A549 (cell line): Measurements from ENCODE around the gene LMO1. TPM values are rescaled to one million over a fixed set of nuclear protein-coding genes. Genes with fewer than 3 reads are reported as not detected.

Experiments
- ATAC-seq, 2 experiments: fragments of 200-7000 bp in 1 of 2; fragments of >200 bp in 1 of 2; cut with Nextera tagmentation in 1 of 2; cut with Tn5 transposase in 1 of 2; 3 replicates each; pipeline versions ENCODE4 v1.8.0 to v1.9.1; 2018 to 2020; ENCODE audit warnings: mild to moderate bottlenecking in 1 of 2, moderate library complexity in 1 of 2
- CTCF ChIA-PET: fragments of 300-600 bp; sonication (Branson Sonifier 250); formaldehyde crosslinking; extraction: SDS; loops from one replicate; lab custom pipeline; 2021; ENCODE audit warnings: antibody characterized with exemption, inconsistent platforms; lab: Yijun Ruan, JAX
- POLR2A ChIA-PET: fragments of 350-600 bp; formaldehyde crosslinking; extraction: SDS; loops from one replicate; lab custom pipeline; 2021; ENCODE audit warnings: antibody characterized with exemption, inconsistent platforms; lab: Yijun Ruan, JAX
- DNase-seq, 2 experiments: peaks; one replicate each; pipeline versions ENCODE4 v3.0.0 to v3.0.0-alpha.2; 2011 to 2016; ENCODE audit warnings: low read depth in 1 of 2, low spot score in 1 of 2
- FAIRE-seq: peaks from 2 replicates; lab custom pipeline; 2011; peaks lifted over from hg19 to GRCh38; lab: Jason Lieb, UNC
- H3K27ac ChIP-seq, 2 experiments: fragments of >200 bp; sonication (Bioruptor Twin); formaldehyde crosslinking; 3 replicates each; pipeline ENCODE4 v1.5.1; 2016 to 2017
- H3K4me1 ChIP-seq: fragments of >200 bp; sonication (Bioruptor Twin); formaldehyde crosslinking; 3 replicates; pipeline ENCODE4 v1.6.1; 2016
- H3K4me2 ChIP-seq: fragments of >200 bp; sonication (Bioruptor Twin); formaldehyde crosslinking; 3 replicates; pipeline ENCODE4 v1.6.1; 2016
- H3K4me3 ChIP-seq: fragments of >200 bp; sonication (Bioruptor Twin); formaldehyde crosslinking; 3 replicates; pipeline ENCODE4 v1.5.1; 2016
- H3K9me3 ChIP-seq: fragments of >200 bp; sonication (Bioruptor Twin); formaldehyde crosslinking; 3 replicates; pipeline ENCODE4 v1.6.1; 2016
- CBX2 ChIP-seq: fragments of 200-600 bp; sonication (generic); IDR thresholded peaks from 2 replicates; pipeline ENCODE4 v1.6.1; 2016; ENCODE audit warnings: low read depth, mild to moderate bottlenecking, borderline replicate concordance
- CEBPB ChIP-seq, 2 experiments: fragments of >200 bp in 1 of 2; sonication (Bioruptor Twin) in 1 of 2; formaldehyde crosslinking in 1 of 2; IDR thresholded peaks; 2 replicates each; pipeline ENCODE4 v1.6.1; 2012 to 2016
- CHD4 ChIP-seq: fragments of 200-600 bp; sonication (generic); IDR thresholded peaks from 2 replicates; pipeline ENCODE4 v1.6.1; 2016; ENCODE audit warnings: antibody characterized with exemption, mild to moderate bottlenecking, borderline replicate concordance
- EHMT2 ChIP-seq: fragments of 200-600 bp; sonication (generic); IDR thresholded peaks from 2 replicates; pipeline ENCODE4 v1.6.1; 2016; ENCODE audit warnings: antibody characterized with exemption, low read depth, mild to moderate bottlenecking, moderate library complexity
- FOSL2 ChIP-seq, 2 experiments: fragments of 450-650 bp in 1 of 2; fragments of >200 bp in 1 of 2; sonication (Bioruptor Twin) in 1 of 2; formaldehyde crosslinking; IDR thresholded peaks; 2 replicates each; pipeline versions ENCODE4 v1.5.0 to v1.6.1; 2016 to 2020; ENCODE audit warnings: mild to moderate bottlenecking in 1 of 2, moderate library complexity in 1 of 2
- GATA3 ChIP-seq: IDR thresholded peaks from 2 replicates; pipeline ENCODE4 v1.6.1; 2012; ENCODE audit warnings: borderline replicate concordance
- HDAC2 ChIP-seq: fragments of 200-600 bp; sonication (generic); IDR thresholded peaks from 2 replicates; pipeline ENCODE4 v1.6.1; 2016
- HOXA7 ChIP-seq: fragments of 250-450 bp; sonication (Bioruptor Pico); IDR thresholded peaks from 2 replicates; pipeline ENCODE4 v1.5.0; 2020; ENCODE audit warnings: mild to moderate bottlenecking, moderate library complexity
- HOXB13 ChIP-seq: fragments of 250-450 bp; sonication (Bioruptor Pico); IDR thresholded peaks from 2 replicates; pipeline ENCODE4 v1.5.0; 2020; ENCODE audit warnings: low read depth, mild to moderate bottlenecking, moderate library complexity
- HOXB5 ChIP-seq: fragments of 250-450 bp; sonication (Bioruptor Pico); IDR thresholded peaks from 2 replicates; pipeline ENCODE4 v1.5.0; 2020; ENCODE audit warnings: mild to moderate bottlenecking, moderate library complexity
- JUN ChIP-seq, 2 experiments: fragments of >200 bp; sonication (Bioruptor Twin); formaldehyde crosslinking; IDR thresholded peaks; 2 replicates in 1 of 2; 3 replicates in 1 of 2; pipeline ENCODE4 v1.6.1; 2016 to 2017
- KDM1A ChIP-seq: fragments of 200-600 bp; sonication (generic); IDR thresholded peaks from 2 replicates; pipeline ENCODE4 v1.6.1; 2016; ENCODE audit warnings: low read depth, mild to moderate bottlenecking
- NFE2L2 ChIP-seq: fragments of 150-350 bp; conservative IDR thresholded peaks from 2 replicates; pipeline ENCODE4 v1.6.1; 2014; ENCODE audit warnings: low read length
- PBX3 ChIP-seq: IDR thresholded peaks from 2 replicates; pipeline ENCODE4 v1.6.1; 2012
- POLR2A ChIP-seq: IDR thresholded peaks from 2 replicates; pipeline ENCODE4 v1.6.1; 2012; ENCODE audit warnings: mild to moderate bottlenecking, low read length
- RAD21 ChIP-seq, 2 experiments: fragments of >200 bp in 1 of 2; sonication (Bioruptor Twin) in 1 of 2; formaldehyde crosslinking in 1 of 2; IDR thresholded peaks in 1 of 2; conservative IDR thresholded peaks in 1 of 2; 2 replicates in 1 of 2; 3 replicates in 1 of 2; pipeline ENCODE4 v1.6.1; 2012 to 2018; ENCODE audit warnings: inconsistent platforms in 1 of 2
- RFX5 ChIP-seq: fragments of 450-650 bp; IDR thresholded peaks from 2 replicates; pipeline ENCODE4 v1.7.1; 2014; ENCODE audit warnings: antibody characterized with exemption, mild to moderate bottlenecking, moderate library complexity
- SMC3 ChIP-seq: fragments of >200 bp; sonication (Bioruptor Twin); formaldehyde crosslinking; IDR thresholded peaks from 3 replicates; pipeline ENCODE4 v1.6.1; 2018; ENCODE audit warnings: inconsistent platforms
- TP53 ChIP-seq: fragments of 250-450 bp; sonication (Bioruptor Pico); IDR thresholded peaks from 2 replicates; pipeline ENCODE4 v1.5.0; 2021; ENCODE audit warnings: mild to moderate bottlenecking, moderate library complexity
- ZFP36 ChIP-seq: fragments of 450-650 bp; IDR thresholded peaks from 2 replicates; pipeline ENCODE4 v1.6.1; 2014; ENCODE audit warnings: borderline replicate concordance; ENCODE audit not compliant: partially characterized antibody
- ZSCAN20 ChIP-seq: fragments of 250-450 bp; sonication (Bioruptor Pico); IDR thresholded peaks from 2 replicates; pipeline ENCODE4 v1.8.0; 2022; ENCODE audit warnings: mild to moderate bottlenecking, moderate library complexity
- WGBS: methylation state at CpG from one replicate; pipeline ENCODE4 v1.1.6; 2017; ENCODE audit errors: missing lambda C conversion rate; 5-methylcytosine and 5-hydroxymethylcytosine counted together
- polyA plus RNA-seq, 4 experiments: library from polyadenylated mRNA; depleted of rRNA in 3 of 4; stranded (reverse); fragments of >200 nt; fragmentation: RNase III in 1 of 4; extraction: RNeasy Plus Mini Kit Qiagen cat#74134 plus additional on column Dnase treatment in 1 of 4; gene quantifications; 2 replicates in 3 of 4; 3 replicates in 1 of 4; pipeline ENCODE4 v1.2.3, GENCODE V29; 2011 to 2017
- TF ChIP-seq, protein P1 (sequence below): fragments of >200 bp; sonication (Bioruptor Twin); formaldehyde crosslinking; IDR thresholded peaks from 2 replicates; pipeline ENCODE4 v1.6.1; 2016
- TF ChIP-seq, protein P2 (sequence below): fragments of 250-450 bp; sonication (Bioruptor Pico); IDR thresholded peaks from 2 replicates; pipeline ENCODE4 v1.5.0; 2021; ENCODE audit warnings: mild to moderate bottlenecking, moderate library complexity, borderline replicate concordance
- TF ChIP-seq, protein P3 (sequence below): fragments of >200 bp; sonication (Bioruptor Twin); formaldehyde crosslinking; IDR thresholded peaks from 3 replicates; pipeline ENCODE4 v1.6.1; 2016
- TF ChIP-seq, protein P4 (sequence below): fragments of >200 bp; sonication (Bioruptor Twin); formaldehyde crosslinking; IDR thresholded peaks from 3 replicates; pipeline ENCODE4 v1.5.1; 2016

LMO1 gene
- polyA plus RNA-seq, 2 of the 4 experiments (the other 2 are of a cell fraction): 0.18 to 2.7 TPM

GRCh38 chr11:8248786-8249185, 14.9 kb downstream of the LMO1 start:
- Histone ChIP-seq H3K4me2 (no peak overlapping the region), H3K9me3 (no peaks in the 10 kb centered on the region), H3K27ac (no peak overlapping the region), H3K4me1 (no peaks in the 10 kb centered on the region), H3K4me3 (no peak overlapping the region)
- no peak for TF ChIP-seq NFE2L2
- TF ChIP-seq CEBPB (IDR thresholded peaks at IDR 0.05): no peak
- TF ChIP-seq RAD21 (conservative IDR thresholded peaks at IDR 0.05 in 1 of 2, IDR thresholded peaks at IDR 0.05 in 1 of 2): no peak
- no peak for TF ChIP-seq POLR2A
- TF ChIP-seq HDAC2: no peak
- no peak for TF ChIP-seq KDM1A
- ATAC-seq (no peak), FAIRE-seq (no peak), DNase-seq (no peak)
- ChIA-PET POLR2A (no interaction called here), CTCF (interaction anchor here (1.3 to 17.7 kb wide), 2 partner anchors 18 to 30 kb away, joined by 3 to 184 read pairs; partner anchors contain the start of gene LMO1)
- WGBS: 50% methylated on average over 1 of the region's 1 CpG

DNA sequence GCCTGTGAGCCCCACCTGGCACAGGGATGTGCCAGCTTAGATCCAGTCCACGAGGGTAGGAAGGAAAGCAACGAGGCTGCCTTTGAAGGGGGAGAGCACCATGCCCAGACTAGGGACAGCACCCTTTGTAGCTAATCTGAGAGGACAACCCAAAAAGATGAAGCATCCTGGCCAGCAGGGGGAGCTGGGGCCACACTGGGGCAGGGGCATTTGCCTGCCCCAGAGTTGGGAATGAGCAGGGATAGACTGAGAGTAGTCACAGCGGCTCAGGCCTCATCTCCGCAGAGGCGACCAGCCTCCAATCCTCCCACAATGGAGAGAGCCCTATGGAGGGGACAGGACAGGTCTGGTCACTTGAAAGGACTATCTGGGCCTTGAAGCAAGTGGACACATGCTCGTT, 16.4 kb downstream of the LMO1 start:
- DNase-seq (no peak), ATAC-seq (peak; percentile 73 to 84), FAIRE-seq (no peak)
- Histone ChIP-seq H3K9me3 (no peaks in the 10 kb centered on the region), H3K4me3 (no peak overlapping the region), H3K27ac (no peak overlapping the region), H3K4me1 (no peaks in the 10 kb centered on the region), H3K4me2 (no peak overlapping the region)
- ChIA-PET CTCF (interaction anchor here (0.7 to 17.7 kb wide), 9 partner anchors 9 to 316 kb away, joined by 3 to 184 read pairs (median 6); partner anchors contain the start of gene LMO1), POLR2A (no interaction called here)
- TF ChIP-seq HOXA7 (CRISPR knock-in tag): no peak
- TF ChIP-seq FOSL2 (IDR thresholded peaks at IDR 0.05): no peak
- TF ChIP-seq FOSL2 (CRISPR knock-in tag; IDR thresholded peaks at IDR 0.05): no peak
- TF ChIP-seq HOXB13: no peak
- TF ChIP-seq ZFP36: no peak
- no peak for TF ChIP-seq TP53 (CRISPR knock-in tag)
- TF ChIP-seq JUN (IDR thresholded peaks at IDR 0.05): no peak
- no peak for TF ChIP-seq ZSCAN20
- no peak for TF ChIP-seq CBX2
- TF ChIP-seq, protein P1, sequence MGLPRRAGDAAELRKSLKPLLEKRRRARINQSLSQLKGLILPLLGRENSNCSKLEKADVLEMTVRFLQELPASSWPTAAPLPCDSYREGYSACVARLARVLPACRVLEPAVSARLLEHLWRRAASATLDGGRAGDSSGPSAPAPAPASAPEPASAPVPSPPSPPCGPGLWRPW: no peak
- TF ChIP-seq, protein P2, sequence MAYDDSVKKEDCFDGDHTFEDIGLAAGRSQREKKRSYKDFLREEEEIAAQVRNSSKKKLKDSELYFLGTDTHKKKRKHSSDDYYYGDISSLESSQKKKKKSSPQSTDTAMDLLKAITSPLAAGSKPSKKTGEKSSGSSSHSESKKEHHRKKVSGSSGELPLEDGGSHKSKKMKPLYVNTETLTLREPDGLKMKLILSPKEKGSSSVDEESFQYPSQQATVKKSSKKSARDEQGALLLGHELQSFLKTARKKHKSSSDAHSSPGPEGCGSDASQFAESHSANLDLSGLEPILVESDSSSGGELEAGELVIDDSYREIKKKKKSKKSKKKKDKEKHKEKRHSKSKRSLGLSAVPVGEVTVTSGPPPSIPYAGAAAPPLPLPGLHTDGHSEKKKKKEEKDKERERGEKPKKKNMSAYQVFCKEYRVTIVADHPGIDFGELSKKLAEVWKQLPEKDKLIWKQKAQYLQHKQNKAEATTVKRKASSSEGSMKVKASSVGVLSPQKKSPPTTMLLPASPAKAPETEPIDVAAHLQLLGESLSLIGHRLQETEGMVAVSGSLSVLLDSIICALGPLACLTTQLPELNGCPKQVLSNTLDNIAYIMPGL (CRISPR knock-in tag): no peak
- TF ChIP-seq, protein P3, sequence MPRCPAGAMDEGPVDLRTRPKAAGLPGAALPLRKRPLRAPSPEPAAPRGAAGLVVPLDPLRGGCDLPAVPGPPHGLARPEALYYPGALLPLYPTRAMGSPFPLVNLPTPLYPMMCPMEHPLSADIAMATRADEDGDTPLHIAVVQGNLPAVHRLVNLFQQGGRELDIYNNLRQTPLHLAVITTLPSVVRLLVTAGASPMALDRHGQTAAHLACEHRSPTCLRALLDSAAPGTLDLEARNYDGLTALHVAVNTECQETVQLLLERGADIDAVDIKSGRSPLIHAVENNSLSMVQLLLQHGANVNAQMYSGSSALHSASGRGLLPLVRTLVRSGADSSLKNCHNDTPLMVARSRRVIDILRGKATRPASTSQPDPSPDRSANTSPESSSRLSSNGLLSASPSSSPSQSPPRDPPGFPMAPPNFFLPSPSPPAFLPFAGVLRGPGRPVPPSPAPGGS: no peak
- TF ChIP-seq, protein P4, sequence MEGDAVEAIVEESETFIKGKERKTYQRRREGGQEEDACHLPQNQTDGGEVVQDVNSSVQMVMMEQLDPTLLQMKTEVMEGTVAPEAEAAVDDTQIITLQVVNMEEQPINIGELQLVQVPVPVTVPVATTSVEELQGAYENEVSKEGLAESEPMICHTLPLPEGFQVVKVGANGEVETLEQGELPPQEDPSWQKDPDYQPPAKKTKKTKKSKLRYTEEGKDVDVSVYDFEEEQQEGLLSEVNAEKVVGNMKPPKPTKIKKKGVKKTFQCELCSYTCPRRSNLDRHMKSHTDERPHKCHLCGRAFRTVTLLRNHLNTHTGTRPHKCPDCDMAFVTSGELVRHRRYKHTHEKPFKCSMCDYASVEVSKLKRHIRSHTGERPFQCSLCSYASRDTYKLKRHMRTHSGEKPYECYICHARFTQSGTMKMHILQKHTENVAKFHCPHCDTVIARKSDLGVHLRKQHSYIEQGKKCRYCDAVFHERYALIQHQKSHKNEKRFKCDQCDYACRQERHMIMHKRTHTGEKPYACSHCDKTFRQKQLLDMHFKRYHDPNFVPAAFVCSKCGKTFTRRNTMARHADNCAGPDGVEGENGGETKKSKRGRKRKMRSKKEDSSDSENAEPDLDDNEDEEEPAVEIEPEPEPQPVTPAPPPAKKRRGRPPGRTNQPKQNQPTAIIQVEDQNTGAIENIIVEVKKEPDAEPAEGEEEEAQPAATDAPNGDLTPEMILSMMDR: peak; percentile 52
- TF ChIP-seq CHD4: no peak
- peak; percentile 53; the same call in 2 of the 3 replicates for TF ChIP-seq SMC3
- TF ChIP-seq PBX3: no peak
- TF ChIP-seq HOXB5 (CRISPR knock-in tag): no peak
- no peak for TF ChIP-seq EHMT2
- TF ChIP-seq RFX5: no peak
- TF ChIP-seq RAD21 (conservative IDR thresholded peaks at IDR 0.05 in 1 of 2, IDR thresholded peaks at IDR 0.05 in 1 of 2): peak; percentile 37 to 58; a peak in 4 of 5 replicates
- TF ChIP-seq GATA3: no peak
- WGBS: 40% methylated on average over 6 of the region's 6 CpGs
